ENCODE measurements around the gene GALNTL6. TPM values are rescaled to one million over a fixed set of nuclear protein-coding genes. Genes with fewer than 3 reads are reported as not detected.

GALNTL6 gene
- total and polyA plus RNA-seq, 2 experiments from 2014 or later, result 0.38 to 0.40 TPM

DNA sequence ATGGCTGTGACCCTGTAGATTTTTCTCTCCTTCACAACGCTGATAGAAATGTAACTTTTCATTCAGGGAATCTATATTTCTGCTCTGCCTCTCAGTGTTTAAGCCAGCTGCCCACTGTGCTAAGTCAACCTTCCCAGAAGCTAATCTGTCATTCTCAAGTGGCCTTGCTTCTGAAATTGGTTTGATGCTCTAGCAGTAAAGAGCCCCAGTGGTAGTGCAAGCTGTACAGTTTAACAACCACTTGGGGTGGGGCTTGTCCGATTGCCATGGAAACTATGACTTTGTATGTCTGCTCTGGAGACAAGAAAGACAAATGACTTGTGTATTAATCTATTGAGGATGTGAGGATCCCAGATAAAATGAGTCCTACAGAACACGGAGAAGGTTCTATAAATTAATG is 734.5 kb downstream of the GALNTL6 start:
- Mint-ChIP-seq H3K36me3 (ENCODE audit: low read depth) (no peaks in the 10 kb centered on the region), H3K4me1 (peaks cover 59% of the 10 kb centered on the region), H3K4me3 (no peak overlapping the region; the same call in 2 of the 3 replicates), H3K9me3 (no peaks in the 10 kb centered on the region), H3K27ac (no peak overlapping the region), H3K27me3 (ENCODE audit: insufficient read depth, low read depth, poor library complexity) (no peaks in the 10 kb centered on the region)
- no peak overlapping the region for H2AFZ ChIP-seq
- no peaks in the 10 kb centered on the region for H3K79me2 ChIP-seq (replicated peaks; ENCODE audit: insufficient read depth)
- no peak overlapping the region for H3K27ac ChIP-seq (ENCODE audit: low read depth)
- H3K4me1 ChIP-seq (ENCODE audit: insufficient read depth), result peaks cover 43% of the 10 kb centered on the region
- H3F3A ChIP-seq (replicated peaks; ENCODE audit: low read depth), result no peaks in the 10 kb centered on the region
- H3K9me2 ChIP-seq (ENCODE audit: insufficient read depth), result no peaks in the 10 kb centered on the region
- no peaks in the 10 kb centered on the region for H3K27me3 ChIP-seq (ENCODE audit: insufficient read depth)
- TF ChIP-seq, protein P1, sequence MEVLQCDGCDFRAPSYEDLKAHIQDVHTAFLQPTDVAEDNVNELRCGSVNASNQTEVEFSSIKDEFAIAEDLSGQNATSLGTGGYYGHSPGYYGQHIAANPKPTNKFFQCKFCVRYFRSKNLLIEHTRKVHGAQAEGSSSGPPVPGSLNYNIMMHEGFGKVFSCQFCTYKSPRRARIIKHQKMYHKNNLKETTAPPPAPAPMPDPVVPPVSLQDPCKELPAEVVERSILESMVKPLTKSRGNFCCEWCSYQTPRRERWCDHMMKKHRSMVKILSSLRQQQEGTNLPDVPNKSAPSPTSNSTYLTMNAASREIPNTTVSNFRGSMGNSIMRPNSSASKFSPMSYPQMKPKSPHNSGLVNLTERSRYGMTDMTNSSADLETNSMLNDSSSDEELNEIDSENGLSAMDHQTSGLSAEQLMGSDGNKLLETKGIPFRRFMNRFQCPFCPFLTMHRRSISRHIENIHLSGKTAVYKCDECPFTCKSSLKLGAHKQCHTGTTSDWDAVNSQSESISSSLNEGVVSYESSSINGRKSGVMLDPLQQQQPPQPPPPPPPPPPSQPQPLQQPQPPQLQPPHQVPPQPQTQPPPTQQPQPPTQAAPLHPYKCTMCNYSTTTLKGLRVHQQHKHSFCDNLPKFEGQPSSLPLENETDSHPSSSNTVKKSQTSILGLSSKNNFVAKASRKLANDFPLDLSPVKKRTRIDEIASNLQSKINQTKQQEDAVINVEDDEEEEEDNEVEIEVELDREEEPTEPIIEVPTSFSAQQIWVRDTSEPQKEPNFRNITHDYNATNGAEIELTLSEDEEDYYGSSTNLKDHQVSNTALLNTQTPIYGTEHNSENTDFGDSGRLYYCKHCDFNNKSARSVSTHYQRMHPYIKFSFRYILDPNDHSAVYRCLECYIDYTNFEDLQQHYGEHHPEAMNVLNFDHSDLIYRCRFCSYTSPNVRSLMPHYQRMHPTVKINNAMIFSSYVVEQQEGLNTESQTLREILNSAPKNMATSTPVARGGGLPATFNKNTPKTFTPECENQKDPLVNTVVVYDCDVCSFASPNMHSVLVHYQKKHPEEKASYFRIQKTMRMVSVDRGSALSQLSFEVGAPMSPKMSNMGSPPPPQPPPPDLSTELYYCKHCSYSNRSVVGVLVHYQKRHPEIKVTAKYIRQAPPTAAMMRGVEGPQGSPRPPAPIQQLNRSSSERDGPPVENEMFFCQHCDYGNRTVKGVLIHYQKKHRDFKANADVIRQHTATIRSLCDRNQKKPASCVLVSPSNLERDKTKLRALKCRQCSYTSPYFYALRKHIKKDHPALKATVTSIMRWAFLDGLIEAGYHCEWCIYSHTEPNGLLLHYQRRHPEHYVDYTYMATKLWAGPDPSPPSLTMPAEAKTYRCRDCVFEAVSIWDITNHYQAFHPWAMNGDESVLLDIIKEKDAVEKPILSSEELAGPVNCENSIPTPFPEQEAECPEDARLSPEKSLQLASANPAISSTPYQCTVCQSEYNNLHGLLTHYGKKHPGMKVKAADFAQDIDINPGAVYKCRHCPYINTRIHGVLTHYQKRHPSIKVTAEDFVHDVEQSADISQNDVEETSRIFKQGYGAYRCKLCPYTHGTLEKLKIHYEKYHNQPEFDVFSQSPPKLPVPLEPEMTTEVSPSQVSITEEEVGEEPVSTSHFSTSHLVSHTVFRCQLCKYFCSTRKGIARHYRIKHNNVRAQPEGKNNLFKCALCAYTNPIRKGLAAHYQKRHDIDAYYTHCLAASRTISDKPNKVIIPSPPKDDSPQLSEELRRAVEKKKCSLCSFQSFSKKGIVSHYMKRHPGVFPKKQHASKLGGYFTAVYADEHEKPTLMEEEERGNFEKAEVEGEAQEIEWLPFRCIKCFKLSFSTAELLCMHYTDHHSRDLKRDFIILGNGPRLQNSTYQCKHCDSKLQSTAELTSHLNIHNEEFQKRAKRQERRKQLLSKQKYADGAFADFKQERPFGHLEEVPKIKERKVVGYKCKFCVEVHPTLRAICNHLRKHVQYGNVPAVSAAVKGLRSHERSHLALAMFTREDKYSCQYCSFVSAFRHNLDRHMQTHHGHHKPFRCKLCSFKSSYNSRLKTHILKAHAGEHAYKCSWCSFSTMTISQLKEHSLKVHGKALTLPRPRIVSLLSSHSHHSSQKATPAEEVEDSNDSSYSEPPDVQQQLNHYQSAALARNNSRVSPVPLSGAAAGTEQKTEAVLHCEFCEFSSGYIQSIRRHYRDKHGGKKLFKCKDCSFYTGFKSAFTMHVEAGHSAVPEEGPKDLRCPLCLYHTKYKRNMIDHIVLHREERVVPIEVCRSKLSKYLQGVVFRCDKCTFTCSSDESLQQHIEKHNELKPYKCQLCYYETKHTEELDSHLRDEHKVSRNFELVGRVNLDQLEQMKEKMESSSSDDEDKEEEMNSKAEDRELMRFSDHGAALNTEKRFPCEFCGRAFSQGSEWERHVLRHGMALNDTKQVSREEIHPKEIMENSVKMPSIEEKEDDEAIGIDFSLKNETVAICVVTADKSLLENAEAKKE (CRISPR knock-in tag; IDR thresholded peaks at IDR 0.05), result no peak
- TF ChIP-seq NANOG (IDR thresholded peaks at IDR 0.05; ENCODE audit: borderline replicate concordance), result no peak
- no peak for TF ChIP-seq EZH2 (IDR thresholded peaks at IDR 0.05; ENCODE audit: low read depth, unreplicated experiment)
- H3K36me3 ChIP-seq (ENCODE audit: insufficient read depth), result no peaks in the 10 kb centered on the region
- no peak overlapping the region for H3K4me3 ChIP-seq
- no peak for DNase-seq (ENCODE audit: low spot score)
- no peaks in the 10 kb centered on the region for H4K20me1 ChIP-seq (replicated peaks; ENCODE audit: insufficient read depth)
- no peak for ATAC-seq
- H3K4me2 ChIP-seq, result peak overlapping the region; percentile 12

- no peaks in the 10 kb centered on the region for H3K36me3 ChIP-seq (ENCODE audit: insufficient read depth)
- Mint-ChIP-seq H3K4me1 (peaks cover 57% of the 10 kb centered on the region), H3K27me3 (ENCODE audit: insufficient read depth, low read depth, poor library complexity) (peaks cover 2% of the 10 kb centered on the region), H3K9me3 (no peaks in the 10 kb centered on the region), H3K27ac (no peak overlapping the region), H3K36me3 (ENCODE audit: low read depth) (no peaks in the 10 kb centered on the region; the same call in 2 of the 3 replicates), H3K4me3 (no peak overlapping the region)
- H4K20me1 ChIP-seq (replicated peaks; ENCODE audit: insufficient read depth), result no peaks in the 10 kb centered on the region
- H3K27ac ChIP-seq (ENCODE audit: low read depth), result no peak overlapping the region
- H3K27me3 ChIP-seq (ENCODE audit: insufficient read depth), result no peaks in the 10 kb centered on the region
- ATAC-seq, result no peak
- H2AFZ ChIP-seq, result no peak overlapping the region
- no peaks in the 10 kb centered on the region for H3F3A ChIP-seq (replicated peaks; ENCODE audit: low read depth)
- H3K4me1 ChIP-seq (ENCODE audit: insufficient read depth), result peaks cover 44% of the 10 kb centered on the region
- peaks cover 5% of the 10 kb centered on the region; the same call in 1 of the 2 replicates for H3K9me2 ChIP-seq (ENCODE audit: insufficient read depth)
- H3K79me2 ChIP-seq (replicated peaks; ENCODE audit: insufficient read depth), result no peaks in the 10 kb centered on the region
- DNase-seq (ENCODE audit: low spot score), result no peak
- no peak overlapping the region for H3K4me3 ChIP-seq
- no peak overlapping the region for H3K4me2 ChIP-seq
- TF ChIP-seq ZNF114 (CRISPR knock-in tag; IDR thresholded peaks at IDR 0.05) (no peak), STAT1 (IDR thresholded peaks at IDR 0.05; ENCODE audit: unreplicated experiment) (no peak), POLR2AphosphoS5 (IDR thresholded peaks at IDR 0.05; ENCODE audit: low read depth) (no peak)
- TF ChIP-seq, protein P1 (CRISPR knock-in tag; IDR thresholded peaks at IDR 0.05), result no peak
Measured at GRCh38 chr4:172553216-172553615, 740.0 kb downstream of the GALNTL6 start.
